ENCODE data around the gene ADRA2A. TPM values are rescaled to one million over a fixed set of nuclear protein-coding genes. Genes with fewer than 3 reads are reported as not detected.
A peak's percentile ranks its signal among the peaks of the same experiment; 100 is the strongest.

The ADRA2A gene
- total RNA-seq, 1 donor from 2014 or later, result 0.07 TPM

GRCh38 chr10:111039522-111039921 is 37.3 kb upstream of the ADRA2A start:
- no peak for DNase-seq (ENCODE audit: low spot score)

GRCh38 chr10:111057006-111057405 is 19.8 kb upstream of the ADRA2A start:
- Mint-ChIP-seq H3K9me3 (ENCODE audit: low read depth) (peaks cover 30% of the 10 kb centered on the region), H3K4me3 (ENCODE audit: unreplicated experiment) (no peak overlapping the region), H3K27me3 (ENCODE audit: low read depth) (peaks cover 4% of the 10 kb centered on the region), H3K4me1 (ENCODE audit: low read depth) (no peaks in the 10 kb centered on the region), H3K36me3 (ENCODE audit: low read depth) (peaks cover 4% of the 10 kb centered on the region), H3K27ac (ENCODE audit: unreplicated experiment) (no peak overlapping the region)
- no peak for TF ChIP-seq CTCF (IDR thresholded peaks at IDR 0.05)
- DNase-seq (ENCODE audit: low spot score), result no peak

More at GRCh38 chr10:111039522-111039921, 37.3 kb upstream of the ADRA2A start:
- Mint-ChIP-seq H3K9me3 (ENCODE audit: low read depth) (peaks cover 50% of the 10 kb centered on the region), H3K27me3 (ENCODE audit: low read depth) (no peaks in the 10 kb centered on the region), H3K27ac (ENCODE audit: unreplicated experiment) (no peak overlapping the region), H3K36me3 (ENCODE audit: low read depth) (peaks cover 9% of the 10 kb centered on the region), H3K4me1 (ENCODE audit: low read depth) (peaks cover 11% of the 10 kb centered on the region), H3K4me3 (ENCODE audit: unreplicated experiment) (no peak overlapping the region)
- TF ChIP-seq CTCF (IDR thresholded peaks at IDR 0.05), result no peak

GRCh38 chr10:111063471-111063870 is 13.4 kb upstream of the ADRA2A start:
- H3K9me3 Mint-ChIP-seq (ENCODE audit: low read depth), result peaks cover 17% of the 10 kb centered on the region
- no peak for DNase-seq (ENCODE audit: low spot score)
- H3K27ac Mint-ChIP-seq (ENCODE audit: unreplicated experiment), result no peak overlapping the region
- H3K4me1 Mint-ChIP-seq (ENCODE audit: low read depth), result no peaks in the 10 kb centered on the region
- H3K36me3 Mint-ChIP-seq (ENCODE audit: low read depth), result peaks cover 1% of the 10 kb centered on the region
- H3K4me3 Mint-ChIP-seq (ENCODE audit: unreplicated experiment), result no peak overlapping the region
- no peak for TF ChIP-seq CTCF (IDR thresholded peaks at IDR 0.05)
- peaks cover 26% of the 10 kb centered on the region for H3K27me3 Mint-ChIP-seq (ENCODE audit: low read depth)

- no peak overlapping the region for H3K27ac Mint-ChIP-seq (ENCODE audit: unreplicated experiment)
- H3K36me3 Mint-ChIP-seq (ENCODE audit: low read depth), result peaks cover 1% of the 10 kb centered on the region
- no peak for TF ChIP-seq CTCF (IDR thresholded peaks at IDR 0.05)
- H3K9me3 Mint-ChIP-seq (ENCODE audit: low read depth), result peaks cover 12% of the 10 kb centered on the region
- DNase-seq (ENCODE audit: low spot score), result no peak
- H3K4me3 Mint-ChIP-seq (ENCODE audit: unreplicated experiment), result no peak overlapping the region
- peaks cover 7% of the 10 kb centered on the region for H3K4me1 Mint-ChIP-seq (ENCODE audit: low read depth)
- peaks cover 50% of the 10 kb centered on the region for H3K27me3 Mint-ChIP-seq (ENCODE audit: low read depth)
These were observed 4.6 kb upstream of the ADRA2A start for GRCh38 chr10:111072232-111072631.

GRCh38 chr10:111075577-111076185 is 1.1 kb upstream of the ADRA2A start:
- no peaks in the 10 kb centered on the region for H3K9me3 Mint-ChIP-seq (ENCODE audit: low read depth)
- TF ChIP-seq CTCF (IDR thresholded peaks at IDR 0.05), result no peak
- no peaks in the 10 kb centered on the region for H3K36me3 Mint-ChIP-seq (ENCODE audit: low read depth)
- no peak for DNase-seq (ENCODE audit: low spot score)
- H3K4me3 Mint-ChIP-seq (ENCODE audit: unreplicated experiment), result peak overlapping the region; percentile 67
- H3K4me1 Mint-ChIP-seq (ENCODE audit: low read depth), result peaks cover 12% of the 10 kb centered on the region
- H3K27ac Mint-ChIP-seq (ENCODE audit: unreplicated experiment), result no peak overlapping the region
- H3K27me3 Mint-ChIP-seq (ENCODE audit: low read depth), result peaks cover 61% of the 10 kb centered on the region
